ENCODE measurements around the gene GNG4.
A peak's percentile ranks its signal among the peaks of the same experiment; 100 is the strongest.

GNG4 gene

DNA sequence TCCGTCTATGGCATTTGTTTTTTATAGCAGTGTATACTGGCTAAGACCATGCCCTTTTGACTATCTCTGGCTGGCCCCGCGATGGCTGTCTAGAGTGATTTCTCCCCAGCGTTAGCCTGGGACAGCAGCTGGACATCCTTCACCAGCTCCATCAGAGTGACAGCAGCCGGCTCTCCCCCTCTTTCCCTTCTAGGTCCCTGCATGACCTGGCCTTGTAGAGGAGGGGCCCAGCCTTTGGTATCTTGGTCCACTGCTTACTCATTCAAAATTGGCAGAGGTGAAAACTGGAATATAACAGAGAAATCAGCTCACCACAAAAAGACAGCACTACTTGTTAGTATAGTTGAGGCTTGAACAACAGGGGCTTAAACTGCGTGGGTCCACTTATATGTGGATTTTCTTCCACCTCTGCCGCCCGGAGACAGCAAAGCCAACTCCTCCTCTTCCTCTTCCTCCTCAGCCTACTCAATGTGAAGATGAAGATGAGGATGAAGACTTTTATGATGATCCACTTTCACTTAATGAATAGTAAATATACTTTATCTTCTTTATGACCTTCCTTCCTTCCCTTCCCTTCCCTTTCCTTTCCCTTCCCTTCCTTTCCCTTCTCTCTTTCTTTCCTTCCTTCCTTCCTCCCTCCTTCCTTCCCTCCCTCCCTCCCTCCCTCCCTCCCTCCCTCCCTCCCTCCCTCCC is 116.0 kb downstream of the GNG4 start:
- no peak for DNase-seq (ENCODE audit: low read depth in 2 of 2)

DNA sequence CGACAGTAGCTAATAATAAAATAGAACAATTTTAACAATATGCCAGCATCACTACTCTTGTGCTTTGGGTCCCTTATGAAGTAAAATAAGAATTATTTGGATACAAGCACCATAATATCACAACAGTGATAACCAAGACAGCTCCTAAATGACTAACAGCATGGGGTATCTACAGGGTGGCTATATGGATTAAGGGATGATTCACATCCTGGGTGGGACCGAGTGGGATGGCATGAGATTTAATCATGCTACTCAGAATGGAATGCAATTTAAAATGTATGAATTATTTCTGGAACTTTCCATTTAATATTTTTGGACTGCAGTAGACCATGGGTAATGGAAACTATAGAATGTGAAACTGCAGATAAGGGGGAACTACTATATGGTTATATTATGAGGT is 117.2 kb downstream of the GNG4 start:
- DNase-seq (ENCODE audit: low read depth in 2 of 2), result no peak

DNA sequence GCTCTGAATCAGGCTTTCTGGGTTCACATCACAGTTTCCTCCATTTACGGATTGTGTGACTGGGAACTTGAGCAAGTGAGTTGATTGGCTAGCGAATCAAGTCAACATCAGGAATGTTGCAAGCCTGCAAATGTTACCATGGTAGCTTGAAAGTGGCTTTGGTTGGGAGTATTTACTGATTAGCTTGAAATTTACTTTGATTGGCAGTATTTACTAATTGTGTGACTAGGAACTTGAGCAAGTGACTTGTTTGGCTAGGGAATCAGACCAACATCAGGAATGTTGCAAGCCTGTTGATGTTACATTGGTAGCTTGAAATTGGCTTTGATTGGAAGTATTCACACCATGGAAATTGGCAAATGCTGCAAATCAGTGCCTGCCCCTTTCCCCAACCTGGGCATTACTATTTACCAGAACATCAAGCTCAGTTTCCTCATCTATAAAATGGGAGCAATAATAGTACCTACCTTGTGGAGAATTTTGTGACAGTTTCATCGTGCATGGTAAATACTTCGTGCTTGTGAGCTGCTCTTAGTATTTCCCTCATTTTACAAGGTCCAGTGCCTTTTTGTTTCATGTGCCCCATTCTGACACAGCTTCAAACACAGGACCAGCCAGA is 122.3 kb downstream of the GNG4 start:
- DNase-seq (ENCODE audit: low read depth in 2 of 2), result no peak

DNA sequence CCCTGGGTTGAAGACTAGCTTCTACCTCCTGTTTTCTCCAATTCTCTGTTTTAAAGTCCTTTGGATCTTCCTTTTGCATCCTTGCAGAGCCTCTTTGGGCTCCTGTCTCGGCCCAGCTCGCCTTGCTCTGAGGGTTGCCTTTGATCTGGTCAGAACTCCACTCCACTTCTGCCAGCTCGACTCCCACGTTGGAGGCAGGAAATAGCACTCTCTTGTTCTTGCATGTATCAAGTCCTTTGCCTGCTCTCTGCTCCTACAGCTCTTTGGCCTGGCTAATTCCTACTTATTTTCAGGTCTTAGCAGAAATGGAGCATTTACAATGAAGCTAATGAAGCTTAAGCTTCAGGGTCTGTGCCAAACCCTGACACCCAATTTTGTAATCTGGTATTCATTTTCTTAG is 124.3 kb downstream of the GNG4 start:
- DNase-seq (ENCODE audit: low read depth in 2 of 2), result no peak

DNA sequence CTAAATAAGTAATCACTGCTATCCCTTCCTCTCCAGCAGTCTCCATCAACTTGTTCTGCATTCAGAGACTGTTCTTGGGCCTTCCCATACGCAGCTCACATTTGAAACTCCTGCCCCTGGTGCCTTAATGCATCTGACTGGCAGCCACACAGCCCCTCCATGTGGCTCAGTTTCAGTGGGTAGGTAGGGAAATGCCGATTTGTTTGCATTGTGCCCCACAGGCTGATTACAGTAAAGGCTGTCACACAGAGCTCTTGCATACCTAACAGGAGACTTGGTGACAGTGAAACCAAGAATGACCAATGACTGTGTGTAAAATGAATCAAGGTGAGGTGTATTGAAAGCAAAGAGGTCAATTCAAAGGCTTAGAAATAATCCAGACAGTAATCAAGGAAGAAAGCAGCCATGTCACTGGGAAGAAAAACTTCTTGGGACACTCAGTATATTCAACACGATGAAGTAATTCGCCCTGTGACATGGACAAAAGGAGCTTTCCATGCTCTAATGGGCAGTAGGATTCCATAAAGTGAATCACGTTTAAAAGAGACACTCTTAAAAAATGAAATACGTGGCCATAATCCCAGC is 132.6 kb downstream of the GNG4 start:
- no peak for DNase-seq (ENCODE audit: low read depth in 2 of 2)

DNA sequence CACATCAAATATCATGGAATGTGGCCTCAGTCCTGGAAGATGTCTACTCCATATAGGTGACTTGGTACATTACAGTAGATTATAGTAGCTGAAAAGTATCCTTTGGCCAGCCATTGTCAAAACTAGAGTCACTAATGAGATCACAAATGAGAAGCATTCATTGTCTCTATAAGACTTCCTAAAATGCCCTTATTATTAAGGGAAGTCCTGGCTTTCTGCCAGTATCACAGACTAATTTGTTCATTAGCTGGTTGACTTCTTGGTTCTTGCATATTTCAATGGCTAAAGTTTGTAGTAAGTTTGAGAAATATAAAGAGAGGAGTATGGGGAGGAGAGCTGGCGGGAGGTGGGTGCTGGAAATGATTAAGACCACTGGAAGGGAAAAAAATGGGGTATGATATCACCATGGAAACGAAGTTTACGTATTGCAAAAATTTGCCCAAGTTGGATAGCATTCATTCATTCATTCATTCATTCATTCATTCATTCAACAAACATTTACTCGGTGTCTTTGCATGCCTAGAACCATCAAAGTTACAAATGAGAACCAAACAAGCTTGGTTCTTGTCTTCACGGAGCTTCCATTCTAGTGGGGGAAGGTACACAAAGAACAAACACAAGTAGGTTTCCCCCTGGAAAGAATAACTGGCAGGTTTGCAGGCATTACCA is 133.6 kb downstream of the GNG4 start:
- no peak for DNase-seq (ENCODE audit: low read depth in 2 of 2)

DNA sequence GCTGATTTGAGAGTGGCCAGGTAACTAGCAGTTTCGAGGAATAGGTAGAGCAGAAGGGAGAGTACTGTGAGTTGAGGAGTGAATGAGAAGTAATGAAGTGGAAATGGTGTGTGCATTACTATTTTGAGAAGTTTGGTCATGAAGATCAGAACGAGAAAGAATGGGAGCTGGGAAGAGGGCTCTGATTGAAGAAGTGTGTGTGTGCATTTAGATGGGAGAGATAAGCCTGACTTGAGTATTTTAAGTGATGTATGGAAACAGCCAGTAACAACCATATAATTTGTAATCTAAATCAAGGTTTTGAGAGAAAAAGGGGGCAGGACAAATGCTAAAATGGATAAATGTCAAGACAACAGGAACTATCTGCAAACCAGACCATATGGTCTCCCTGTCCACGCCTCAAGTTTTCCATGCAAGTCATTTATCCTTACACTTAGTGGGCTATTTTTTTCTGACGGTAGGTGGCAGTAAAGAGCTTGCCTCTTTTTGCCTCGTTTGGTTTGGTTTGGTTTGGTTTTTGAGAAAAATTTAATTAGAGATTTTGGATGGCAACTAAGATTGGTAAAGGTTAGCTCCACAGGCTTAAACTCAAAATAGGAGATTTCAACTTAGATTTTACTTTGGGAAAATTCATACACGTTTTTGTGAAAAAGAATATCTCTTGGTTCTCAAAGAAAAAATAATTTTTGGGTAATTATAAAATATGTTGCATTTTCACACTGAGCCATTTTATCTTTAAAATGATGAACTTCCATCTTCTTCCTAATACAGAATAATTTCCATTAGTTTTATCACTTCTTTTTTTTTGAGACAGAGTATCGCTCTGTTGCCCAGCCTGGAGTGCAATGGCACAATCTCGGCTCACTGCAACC is 135.9 kb downstream of the GNG4 start:
- DNase-seq (ENCODE audit: low read depth in 2 of 2), result no peak

DNA sequence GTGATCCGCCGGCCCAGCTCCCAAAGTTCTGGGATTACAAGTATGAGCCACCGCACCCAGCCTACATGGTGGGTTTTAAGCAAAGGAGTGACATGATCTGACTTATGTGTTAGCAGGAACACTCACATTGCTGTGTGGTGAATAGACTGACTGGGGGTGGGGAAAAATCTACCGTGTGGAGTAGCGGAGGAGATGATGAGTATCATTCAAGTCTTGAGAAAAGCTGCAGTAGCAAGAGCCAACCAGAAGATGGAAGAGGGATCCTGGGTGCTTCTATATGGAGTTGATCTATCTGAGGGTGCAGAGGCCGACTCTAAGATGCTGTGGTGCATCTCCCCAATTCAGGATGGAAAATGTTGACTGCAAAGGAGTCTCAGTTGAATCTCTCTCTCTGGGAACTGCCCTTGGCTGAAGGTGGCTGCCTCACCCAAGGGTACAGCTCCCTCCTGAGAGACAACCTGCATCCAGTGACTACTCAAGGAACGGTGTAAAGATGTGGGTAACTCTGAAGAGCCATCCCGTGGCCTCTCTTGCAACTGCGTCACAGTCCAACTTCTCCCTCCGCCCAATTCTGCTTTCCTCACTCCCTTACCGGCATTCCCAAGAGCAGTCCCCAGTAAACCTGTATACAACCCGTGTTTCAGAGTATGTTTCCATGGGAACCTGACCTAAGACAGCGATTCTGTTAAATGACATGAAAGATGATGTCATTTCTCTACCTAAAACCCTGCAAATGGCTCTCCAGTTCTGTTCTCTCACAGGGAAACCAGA is 137.9 kb downstream of the GNG4 start:
- DNase-seq (ENCODE audit: low read depth in 2 of 2), result no peak

DNA sequence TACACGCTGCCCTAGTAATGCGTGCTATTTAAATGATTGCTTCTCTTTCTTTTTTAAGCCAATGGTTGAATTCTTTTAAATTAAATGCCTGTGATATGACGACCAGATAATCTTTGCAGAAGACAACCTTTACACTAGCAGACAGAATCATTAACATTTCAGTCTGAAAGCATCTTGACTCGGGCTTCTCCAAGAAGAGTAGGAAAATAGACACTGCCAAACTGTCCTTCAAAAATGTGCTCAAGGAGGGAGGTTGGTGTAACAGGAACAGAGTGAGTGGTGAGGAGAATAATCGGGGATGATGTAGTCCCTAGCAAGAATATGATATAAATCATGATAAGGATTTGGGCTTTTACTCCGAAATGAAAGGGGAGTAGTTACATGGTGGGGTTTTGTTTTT is 138.8 kb downstream of the GNG4 start:
- no peak for DNase-seq (ENCODE audit: low read depth in 2 of 2)

DNA sequence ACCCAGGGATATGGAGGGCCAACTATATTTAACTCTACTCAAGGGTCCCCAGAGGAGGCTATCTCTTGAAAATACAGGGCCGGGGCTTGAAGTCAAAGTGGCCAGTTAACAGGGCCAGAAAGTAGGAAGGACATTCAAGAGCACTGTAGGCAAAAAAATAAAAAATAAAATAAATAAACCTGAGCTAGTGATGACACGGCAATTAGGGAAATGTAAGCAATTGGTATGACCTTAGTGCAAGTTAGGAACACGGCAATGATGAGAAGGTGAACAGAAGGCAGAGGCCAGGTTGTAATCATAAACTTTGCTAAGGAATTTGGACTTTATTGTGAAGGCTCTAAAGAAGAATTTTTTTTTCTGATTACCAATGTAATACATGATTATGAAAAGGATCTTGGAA is 142.0 kb downstream of the GNG4 start:
- DNase-seq (ENCODE audit: low read depth in 2 of 2), result no peak

DNA sequence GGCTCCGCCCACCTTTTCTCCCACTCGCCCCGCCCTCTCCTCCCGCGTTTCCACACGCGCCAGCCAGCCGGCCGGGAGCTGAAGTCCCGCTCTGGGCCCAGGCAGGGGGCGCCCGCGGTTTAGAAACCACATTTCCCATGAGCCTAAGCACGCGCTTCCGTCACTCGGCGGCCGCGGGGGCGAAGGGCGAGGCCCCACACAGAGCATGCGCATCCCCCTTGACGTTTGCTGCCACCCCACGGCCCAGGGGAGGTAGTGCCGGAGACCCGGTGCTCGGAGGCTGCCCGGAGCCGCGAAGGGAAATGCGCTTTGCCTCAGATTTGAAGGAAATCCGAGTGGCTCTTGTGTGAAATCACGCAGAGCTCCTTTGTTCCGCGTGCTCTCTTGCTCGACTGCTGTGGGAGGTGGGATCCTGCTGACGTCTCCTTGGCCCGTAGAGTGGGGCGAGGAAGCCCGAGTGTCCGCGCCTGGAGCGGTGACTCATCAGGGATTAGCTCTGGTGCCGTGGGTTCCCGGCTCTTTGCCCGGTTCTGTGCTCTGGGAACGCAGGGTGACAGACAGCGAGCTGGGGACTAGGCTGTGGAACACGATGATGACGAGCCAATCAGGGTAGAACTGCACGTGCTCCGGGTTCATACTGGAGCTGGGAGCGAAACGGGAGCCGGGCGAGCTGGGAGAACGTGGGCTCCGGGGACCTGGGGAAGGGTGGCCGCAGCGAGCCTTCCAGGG is 144.9 kb downstream of the GNG4 start:
- DNase-seq (ENCODE audit: low read depth in 2 of 2), result peak; percentile 97 to 98

DNA sequence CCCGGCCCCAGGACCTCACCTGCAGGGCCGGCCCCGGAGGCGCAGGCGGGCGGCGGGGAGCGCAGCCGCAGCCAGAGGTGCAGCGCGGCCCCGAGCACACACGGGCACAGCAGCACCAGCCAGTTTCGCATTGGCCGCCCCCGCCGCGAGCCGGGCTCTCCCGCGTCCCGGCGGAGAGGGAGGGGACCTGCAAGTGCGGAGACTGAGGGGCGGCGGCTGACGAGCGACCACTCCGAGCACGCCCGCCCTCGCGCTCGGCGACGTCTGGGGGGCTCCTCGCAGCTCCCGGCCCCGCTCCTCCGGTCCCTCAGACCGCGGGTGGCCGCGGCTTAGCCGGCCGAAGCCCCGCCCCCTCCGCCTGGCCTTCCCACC is 145.5 kb downstream of the GNG4 start, which contains the start of gene B3GALNT2:
B3GALNT2 (minus strand) TSS at position 331 of the 372 bp plus-strand sequence; CDS start at position 131, 200 bp downstream.
- DNase-seq (ENCODE audit: low read depth in 2 of 2), result no peak

DNA sequence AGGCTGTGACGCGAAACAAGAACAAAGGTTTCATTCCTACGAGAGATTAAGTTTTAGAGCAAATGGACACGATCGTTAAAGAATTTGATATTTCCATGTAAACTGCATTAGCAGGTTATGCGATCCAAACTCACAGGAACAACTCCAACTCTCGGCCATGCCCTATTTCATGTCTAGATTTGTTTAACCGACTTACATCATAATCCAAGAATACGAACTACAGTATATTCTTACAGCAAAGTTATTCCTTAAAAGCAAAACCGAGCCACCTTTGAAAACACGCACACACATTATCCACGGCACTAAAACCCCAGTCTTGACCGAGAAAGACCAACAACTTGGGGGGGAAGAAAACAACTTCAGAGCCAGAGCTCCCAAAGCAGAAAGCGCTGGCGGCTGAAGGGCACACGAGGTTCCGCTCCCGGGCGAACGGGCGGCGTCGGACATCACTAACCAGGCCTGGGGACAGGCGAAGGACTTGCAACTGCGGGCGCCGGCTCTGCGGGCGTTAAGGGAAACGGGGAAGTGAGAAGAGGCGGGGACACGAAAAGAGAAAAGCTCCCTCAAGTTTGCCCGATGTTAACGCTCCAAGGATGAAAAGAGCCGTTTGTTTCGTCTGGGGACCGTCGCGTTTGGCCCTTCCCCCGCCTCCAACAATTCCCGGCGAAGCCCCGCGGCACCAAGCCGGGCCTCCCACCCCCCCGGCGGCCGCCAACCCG is 146.0 kb downstream of the GNG4 start:
- peak in 1 of 2 donors; percentile 5 for DNase-seq (ENCODE audit: low read depth in 2 of 2)

DNA sequence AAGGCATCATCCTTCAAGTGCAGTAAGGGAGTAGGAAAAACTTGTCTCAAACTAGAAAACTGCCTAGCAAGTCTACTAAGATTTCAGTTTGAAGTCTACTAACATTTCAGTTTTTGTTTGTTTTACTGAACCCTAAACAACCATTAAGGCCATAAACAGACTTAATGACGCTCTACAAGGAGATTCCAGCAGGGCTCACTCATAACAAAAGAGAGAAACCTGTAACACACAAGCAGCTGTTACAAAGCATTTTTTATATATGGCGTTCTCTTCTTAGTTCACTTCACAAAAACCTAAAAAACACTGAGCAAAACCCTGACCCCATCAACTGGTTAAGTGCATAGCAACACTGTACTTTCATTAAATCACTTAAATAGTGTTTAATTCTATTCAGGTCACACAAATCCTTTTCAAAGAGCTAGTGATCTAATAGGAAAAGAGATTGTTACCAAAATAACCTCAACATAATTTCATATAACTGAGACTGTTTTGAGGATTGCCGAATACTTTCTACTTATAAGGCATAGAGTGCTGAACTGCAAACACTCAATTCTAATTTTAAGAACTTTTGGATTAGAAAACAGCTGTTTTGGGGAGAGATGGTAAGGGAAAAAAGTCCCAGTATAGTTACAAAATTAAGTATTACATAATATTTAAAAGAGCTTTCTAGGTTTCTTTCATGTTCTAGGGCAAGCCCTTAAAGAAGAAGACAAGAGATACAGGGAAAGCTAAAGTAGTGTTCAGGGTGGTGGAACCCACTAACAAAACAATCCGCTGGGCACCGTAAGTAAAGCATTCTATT is 146.8 kb downstream of the GNG4 start:
- DNase-seq (ENCODE audit: low read depth in 2 of 2), result no peak

DNA sequence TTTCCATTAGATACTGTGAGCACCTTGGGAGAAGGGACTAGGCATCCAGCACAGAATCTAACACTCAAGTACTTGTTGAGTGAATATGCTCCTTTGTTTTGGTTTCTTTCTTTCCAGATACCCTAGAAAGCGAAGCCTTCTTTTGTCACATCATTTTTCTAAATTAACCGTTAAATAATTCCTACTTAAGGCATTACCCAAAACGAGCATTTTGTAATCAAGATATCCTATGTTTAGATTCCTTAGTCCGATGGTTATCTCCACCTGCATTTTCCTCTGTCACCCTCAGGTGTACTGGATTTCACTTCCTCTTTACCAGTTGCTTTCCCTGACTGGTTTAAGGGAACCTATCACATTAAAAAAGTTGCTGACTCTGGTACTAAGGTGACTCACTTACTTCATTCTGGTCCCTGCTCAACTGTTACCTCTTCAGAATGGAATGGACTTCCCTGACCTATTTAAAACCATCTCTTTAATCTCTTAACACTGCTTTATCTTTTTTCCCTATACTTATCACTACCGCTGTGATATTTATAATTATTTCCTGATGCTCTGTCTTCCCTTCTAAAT is 148.5 kb downstream of the GNG4 start:
- DNase-seq (ENCODE audit: low read depth in 2 of 2), result no peak

All from stimulated activated CD8-positive, alpha-beta memory T cell treated with anti-CD3 and anti-CD28 coated beads, Interleukin-7, amount 100 ng/mL, for 4 hours (primary cell).